Erythroblast (primary cell): ENCODE measurements around the gene ARHGEF39.

Source experiments
- GATA1 ChIP-seq: IDR thresholded peaks from 2 replicates; pipeline ENCODE4 v1.6.1; 2011; ENCODE audit warnings: low read depth, mild to moderate bottlenecking, control low read depth, low read length, moderate library complexity
- POLR2A ChIP-seq: IDR thresholded peaks from 2 replicates; pipeline ENCODE4 v1.6.1; 2011; ENCODE audit warnings: mild to moderate bottlenecking, low read length

DNA sequence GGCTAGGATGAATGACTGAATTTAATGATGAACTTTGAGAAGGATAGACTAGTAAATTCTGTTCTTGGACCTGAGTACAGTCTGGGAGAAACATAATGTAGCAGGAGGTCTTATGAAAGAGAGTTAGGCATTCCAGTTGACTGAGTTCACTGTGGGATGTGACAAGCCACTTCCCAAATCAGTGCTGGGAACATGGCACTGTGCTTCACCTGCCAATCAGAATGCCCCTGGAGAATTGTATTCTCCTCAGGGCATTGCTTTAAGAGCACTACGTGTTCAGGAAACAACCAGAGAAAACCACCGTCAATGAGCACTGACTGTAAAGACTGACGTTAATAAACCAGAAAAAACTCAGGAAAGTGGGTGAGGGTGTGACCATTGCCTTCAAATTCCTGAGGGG lies 5.7 kb downstream of the ARHGEF39 start:
- TF ChIP-seq POLR2A: no peak
- no peak for TF ChIP-seq GATA1
